CD4-positive, alpha-beta T cell treated with Interleukin-15 for 4 hours (primary cell): Measurements from ENCODE around the gene CGN.

Experiments used
- DNase-seq: peaks from one replicate; pipeline ENCODE4 v3.0.0-alpha.2; 2020; ENCODE audit warnings: low spot score

Gene CGN

DNA sequence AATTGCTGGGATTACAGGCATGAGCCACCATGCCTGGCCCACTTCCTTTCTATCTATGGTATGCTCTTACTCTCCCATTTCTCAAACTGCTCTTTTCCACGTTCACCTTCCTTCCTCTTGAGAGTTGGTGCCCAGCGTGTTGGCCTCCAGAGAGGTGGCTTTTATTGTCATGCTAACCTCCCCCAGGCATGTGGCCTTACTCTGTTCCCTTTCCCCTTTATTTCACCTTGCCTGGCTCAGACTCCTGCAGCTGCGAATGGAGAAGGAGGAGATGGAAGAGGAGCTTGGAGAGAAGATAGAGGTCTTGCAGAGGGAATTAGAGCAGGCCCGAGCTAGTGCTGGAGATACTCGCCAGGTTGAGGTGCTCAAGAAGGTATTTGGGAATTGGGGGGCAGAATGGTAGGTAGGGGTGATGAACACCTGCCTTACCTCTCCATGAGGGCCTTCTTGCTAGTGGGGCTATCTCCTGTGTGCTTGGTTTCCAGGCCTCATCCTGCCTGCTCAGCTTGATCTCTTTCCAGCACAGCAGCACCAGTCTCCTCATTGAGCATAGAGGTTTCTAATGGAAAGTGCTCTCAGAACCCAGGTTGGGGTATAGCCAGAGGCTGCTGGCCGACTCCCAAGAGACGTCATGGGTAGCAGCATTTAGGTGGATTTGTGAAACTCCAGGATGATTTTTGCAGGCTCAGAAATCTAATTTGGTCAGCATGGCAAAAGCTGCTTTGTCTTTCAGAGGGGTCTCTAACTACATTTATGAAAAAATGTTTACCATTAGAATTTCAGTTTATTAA is 15.7 kb downstream of the CGN start:
- DNase-seq, result no peak

DNA sequence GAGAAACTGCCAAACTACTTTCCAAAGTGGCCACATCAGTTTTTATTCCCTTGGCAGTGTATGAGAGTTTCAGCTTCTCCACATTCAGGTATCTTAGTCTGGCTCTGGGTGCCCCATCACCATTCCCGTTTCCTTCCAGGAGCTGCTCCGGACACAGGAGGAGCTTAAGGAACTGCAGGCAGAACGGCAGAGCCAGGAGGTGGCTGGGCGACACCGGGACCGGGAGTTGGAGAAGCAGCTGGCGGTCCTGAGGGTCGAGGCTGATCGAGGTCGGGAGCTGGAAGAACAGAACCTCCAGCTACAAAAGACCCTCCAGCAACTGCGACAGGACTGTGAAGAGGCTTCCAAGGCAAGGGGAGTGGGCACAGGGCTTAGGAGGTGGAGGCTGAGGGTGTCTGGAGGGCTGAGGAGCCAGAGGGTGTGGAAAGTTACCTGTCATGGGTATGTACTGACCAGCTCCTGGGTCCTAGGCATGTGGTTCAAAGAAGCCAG is 18.1 kb downstream of the CGN start:
- DNase-seq, result no peak

DNA sequence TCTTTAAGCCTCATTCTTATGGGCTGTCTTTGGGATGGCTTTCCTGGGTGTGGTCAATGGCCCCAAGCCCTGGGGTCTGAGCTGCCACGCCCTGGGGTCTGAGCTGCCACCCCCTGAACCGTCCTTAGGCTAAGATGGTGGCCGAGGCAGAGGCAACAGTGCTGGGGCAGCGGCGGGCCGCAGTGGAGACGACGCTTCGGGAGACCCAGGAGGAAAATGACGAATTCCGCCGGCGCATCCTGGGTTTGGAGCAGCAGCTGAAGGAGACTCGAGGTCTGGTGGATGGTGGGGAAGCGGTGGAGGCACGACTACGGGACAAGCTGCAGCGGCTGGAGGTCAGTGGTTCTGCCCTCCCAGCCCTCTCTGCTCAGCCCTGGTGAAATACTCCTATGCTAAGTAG is 18.6 kb downstream of the CGN start:
- no peak for DNase-seq

DNA sequence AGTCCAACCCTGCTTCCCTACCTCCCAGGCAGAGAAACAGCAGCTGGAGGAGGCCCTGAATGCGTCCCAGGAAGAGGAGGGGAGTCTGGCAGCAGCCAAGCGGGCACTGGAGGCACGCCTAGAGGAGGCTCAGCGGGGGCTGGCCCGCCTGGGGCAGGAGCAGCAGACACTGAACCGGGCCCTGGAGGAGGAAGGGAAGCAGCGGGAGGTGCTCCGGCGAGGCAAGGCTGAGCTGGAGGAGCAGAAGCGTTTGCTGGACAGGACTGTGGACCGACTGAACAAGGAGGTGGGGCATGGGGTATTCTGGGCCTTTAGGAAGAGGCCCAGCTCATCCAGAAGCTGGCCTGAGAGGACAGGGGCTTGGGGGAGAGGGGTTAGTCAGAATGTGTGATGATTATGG is 19.3 kb downstream of the CGN start:
- DNase-seq, result no peak

DNA sequence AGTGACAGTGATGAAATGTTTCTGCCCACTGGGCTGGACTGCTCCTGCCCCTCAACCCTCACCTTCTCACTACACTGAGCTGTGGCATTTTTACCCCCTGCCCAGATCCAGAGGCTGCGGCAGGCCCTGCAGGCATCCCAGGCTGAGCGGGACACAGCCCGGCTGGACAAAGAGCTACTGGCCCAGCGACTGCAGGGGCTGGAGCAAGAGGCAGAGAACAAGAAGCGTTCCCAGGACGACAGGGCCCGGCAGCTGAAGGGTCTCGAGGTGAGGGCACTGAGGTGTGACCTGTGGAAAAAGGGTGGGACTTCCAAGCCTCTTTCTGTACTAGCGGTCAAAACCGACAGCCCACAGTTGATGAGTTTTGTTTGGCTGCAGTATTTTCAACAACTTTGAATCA is 22.7 kb downstream of the CGN start:
- no peak for DNase-seq

DNA sequence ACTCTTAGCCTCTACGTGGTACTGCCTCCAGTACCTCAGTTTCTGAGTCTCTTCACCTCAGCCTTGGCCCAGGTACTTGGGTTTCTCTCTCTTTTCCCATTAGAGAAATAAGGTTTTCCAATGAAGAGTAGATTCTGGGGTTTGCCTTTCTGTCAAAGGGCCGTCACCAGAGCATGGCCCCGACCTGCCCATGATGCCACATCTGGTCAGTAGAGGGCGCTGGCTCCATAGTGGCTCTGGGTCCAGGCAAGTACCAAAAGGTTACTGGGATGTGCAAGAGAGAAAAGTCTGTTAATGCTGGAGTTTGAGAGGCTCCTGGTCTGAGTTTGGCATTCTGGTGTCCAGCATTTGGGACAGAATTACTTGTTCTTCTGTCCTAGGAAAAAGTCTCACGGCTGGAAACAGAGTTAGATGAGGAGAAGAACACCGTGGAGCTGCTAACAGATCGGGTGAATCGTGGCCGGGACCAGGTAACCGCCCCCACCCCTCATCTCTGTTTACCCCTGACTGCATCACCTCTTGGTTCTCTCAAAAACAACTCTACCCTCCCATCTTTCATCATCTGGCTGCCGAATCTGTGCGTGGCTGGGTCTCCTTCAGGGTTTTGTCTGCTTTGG is 23.6 kb downstream of the CGN start:
- DNase-seq, result peak; percentile 74

DNA sequence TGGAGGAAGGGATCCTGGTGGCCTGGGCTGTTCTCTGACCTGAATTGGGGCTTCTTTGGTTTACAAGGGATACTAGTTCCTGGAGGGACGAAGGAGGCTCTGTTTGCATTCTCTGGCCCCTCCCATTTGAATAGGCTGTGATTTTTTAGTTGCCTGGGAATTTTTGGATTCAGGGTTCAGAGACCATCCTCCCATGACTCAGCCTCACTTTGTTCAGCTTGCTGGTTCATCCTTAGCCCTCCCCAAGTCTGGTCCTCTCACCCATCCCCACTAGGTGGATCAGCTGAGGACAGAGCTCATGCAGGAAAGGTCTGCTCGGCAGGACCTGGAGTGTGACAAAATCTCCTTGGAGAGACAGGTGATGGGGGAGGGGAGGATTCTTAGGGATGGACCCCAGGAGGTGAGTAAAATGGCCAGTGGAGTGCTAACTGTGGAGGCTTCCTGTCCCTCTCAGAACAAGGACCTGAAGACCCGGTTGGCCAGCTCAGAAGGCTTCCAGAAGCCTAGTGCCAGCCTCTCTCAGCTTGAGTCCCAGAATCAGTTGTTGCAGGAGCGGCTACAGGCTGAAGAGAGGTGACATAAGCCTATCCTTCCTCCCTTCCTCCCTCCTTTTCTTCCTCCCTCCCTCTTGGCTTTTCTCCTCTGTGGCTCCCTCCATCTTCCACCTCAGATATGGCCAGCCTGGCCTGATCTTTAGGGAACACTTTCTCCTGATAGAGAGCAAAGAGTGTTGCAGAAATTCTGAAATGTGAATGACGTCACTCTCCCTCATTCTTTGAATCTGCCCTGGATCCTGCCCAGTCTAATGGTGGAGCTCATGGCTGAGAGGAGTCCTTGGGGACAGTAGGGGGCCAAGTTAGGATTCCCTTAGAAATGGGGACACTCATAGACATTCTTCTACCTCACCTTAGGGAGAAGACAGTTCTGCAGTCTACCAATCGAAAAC is 24.4 kb downstream of the CGN start:
- no peak for DNase-seq

DNA sequence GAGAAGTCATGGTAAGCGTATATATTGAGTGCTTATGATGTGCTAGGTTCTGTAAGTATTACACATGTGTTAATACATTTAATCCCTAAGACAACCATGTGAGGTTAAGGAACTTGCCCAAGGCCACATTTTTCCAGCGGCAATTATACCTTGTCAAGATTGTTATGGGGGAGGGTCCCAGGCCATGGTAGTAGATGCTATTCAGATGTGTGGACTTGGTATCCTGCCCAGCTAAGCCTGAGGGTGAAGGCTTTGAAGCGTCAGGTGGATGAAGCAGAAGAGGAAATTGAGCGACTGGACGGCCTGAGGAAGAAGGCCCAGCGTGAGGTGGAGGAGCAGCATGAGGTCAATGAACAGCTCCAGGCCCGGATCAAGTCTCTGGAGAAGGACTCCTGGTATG is 25.3 kb downstream of the CGN start:
- DNase-seq, result no peak

DNA sequence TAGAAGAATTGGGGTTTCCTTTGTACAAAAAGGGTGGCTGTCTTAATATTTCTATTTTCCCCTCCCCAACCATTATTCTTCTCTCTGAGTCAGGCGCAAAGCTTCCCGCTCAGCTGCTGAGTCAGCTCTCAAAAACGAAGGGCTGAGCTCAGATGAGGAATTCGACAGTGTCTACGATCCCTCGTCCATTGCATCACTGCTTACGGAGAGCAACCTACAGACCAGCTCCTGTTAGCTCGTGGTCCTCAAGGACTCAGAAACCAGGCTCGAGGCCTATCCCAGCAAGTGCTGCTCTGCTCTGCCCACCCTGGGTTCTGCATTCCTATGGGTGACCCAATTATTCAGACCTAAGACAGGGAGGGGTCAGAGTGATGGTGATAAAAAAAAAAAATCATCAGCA is 25.9 kb downstream of the CGN start:
- no peak for DNase-seq

DNA sequence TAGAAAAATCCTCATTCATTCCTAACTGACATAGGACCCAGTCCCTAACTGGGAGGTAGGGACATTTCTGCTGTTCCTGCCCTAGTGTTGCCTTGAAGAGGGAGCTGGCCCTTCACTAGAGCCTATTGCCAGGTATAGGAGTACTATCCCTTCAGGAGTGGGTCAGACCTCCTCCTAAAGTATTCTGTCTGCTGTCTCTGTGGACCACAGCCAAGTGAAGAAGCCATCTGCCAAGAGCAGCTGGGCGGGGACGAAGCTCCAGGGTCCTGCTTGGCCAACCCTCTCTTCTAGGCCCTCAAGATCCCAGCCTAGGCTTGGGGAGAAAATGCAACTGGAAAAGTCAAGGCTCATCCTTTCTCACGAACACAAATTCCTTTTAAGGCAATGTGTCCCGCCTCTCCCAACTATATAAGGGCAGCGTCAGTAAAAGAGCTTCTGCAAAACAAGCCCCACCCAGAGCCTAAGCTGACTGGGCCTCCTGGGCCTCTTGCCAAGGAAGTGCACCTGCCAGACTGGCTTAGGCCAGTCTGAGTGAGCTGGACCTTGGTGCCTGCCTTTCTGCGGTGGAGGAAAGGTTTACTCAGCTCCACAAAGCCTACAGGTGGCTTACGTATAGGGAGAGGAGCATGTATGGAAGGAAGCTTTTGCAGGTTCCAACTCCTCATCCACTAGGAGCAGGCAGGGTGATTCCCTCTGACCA is 28.3 kb downstream of the CGN start:
- DNase-seq, result peak; percentile 19

DNA sequence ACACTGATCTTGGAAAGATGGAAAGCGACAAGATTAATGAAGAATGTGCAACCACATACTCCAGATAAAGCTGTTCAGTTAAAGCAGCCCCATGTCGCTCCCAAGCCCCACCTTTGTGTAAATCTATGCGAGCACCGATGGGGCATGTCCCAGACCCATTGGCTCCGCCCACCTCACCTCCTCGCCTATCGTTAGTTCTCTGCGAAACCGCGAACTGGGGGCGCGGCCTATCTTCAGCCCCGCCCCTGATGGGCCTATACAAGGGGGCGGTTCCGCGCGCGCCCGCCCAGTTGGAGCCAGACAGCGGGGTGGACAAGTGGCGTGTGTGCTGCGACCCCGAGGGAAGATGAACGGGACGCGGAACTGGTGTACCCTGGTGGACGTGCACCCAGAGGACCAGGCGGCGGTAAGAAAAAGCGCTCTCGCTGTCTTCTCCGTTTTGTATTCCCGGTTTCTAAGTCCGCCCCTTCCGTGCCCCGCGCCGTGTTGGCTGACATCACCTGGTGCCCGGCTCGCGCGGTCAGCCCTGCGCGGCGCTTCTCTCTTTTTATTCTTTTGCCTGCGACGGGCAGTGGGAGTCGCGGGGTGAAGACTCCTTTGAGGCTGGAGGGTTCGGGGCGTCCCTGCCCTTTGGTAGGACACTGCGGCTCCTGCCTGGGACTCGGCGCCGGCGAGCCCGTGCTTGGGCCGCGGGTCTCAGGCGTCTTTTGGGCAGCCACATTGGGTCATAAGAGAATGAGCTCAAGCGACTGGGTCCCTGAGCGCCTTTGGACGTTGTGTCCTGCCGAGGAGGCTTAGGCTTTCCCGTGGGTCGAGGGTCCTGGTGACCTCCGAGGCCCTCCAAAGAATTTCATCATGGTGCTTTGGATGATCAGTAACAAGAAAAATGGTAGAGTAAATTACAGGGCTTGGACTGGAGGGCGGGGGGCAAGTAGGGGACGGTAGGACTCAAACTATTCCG is 29.1 kb downstream of the CGN start, which contains the start of gene TUFT1:
TUFT1 (plus strand) TSS at position 289 of the 961 bp plus-strand sequence; CDS start at position 347, 58 bp downstream.
- peak; percentile 92 for DNase-seq

DNA sequence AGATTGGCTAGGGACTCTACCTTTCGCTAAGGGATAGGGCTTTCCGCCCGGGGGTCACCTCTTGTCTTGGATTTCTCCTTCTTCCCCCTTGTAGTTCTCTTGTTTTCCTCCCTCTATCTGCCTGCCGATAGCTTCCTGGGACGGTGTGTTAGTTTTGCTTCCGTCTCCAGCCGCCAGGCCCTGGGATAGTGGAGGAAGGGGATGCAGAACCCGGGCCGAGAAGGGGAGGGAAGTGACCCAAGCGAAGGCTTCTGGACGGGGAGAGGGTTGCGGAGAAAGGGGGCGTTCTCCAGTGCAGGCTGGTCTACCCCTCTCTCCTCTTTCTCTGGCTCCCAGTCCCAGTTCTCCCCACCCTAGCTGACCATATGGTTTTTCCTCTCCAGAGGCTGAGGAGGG is 29.8 kb downstream of the CGN start:
- no peak for DNase-seq

DNA sequence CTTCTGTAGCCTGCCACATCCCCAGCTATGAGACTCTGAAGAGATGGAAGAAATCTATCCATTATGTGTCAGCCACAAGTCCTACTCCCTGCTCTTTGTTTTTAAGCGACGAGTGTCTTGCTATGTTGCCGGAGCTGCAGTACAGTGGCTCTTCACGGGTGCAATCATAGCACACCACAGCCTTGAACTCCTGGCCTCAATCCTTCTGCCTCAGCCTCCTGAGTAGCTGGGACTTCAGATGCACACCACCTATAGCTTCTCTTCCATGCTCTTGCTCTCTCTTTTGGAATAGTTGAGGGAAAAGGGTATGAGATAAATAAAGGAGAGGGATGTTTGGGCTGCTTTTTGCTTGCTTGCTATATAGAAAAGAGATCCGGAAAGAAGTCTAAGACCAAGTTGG is 30.6 kb downstream of the CGN start:
- DNase-seq, result no peak

DNA sequence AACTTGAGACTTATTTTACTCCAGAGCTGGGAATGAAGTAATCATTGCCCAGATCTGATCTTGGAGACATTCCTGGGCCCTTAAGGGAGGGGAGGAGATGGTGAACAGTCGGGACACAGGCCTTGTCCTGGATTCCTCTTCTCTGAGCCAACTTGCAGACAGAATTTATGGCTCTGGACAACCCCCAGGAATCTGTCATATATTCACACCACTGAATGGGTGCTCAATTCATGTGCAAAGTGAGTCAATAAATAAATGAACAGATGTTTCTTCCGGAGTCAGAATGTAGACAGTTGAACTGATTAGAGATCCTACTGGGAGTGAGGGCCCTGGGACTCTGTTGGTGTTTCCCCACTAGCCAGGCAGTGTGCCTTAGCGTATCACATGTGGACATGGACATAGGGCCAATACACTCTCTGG is 31.5 kb downstream of the CGN start:
- no peak for DNase-seq

DNA sequence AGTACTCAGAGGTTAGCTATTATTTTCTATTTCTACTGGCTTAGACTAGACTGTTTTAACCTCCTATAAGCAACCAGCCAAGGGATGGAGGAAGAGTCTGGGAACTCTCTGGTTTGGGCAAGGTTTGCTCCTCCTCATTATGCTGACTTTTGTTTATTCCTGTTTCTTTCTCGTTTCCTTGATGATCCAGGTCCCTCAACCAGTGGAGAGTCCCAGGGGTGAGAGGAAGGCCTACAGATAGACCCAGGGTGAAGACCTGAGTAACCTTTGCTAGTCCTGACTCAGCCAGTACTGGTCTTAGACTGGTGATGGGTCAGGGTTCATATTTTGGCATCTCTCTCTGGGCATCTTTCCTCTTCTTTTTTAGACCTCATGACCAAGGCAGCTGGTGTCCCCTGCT is 34.4 kb downstream of the CGN start:
- DNase-seq, result no peak

DNA sequence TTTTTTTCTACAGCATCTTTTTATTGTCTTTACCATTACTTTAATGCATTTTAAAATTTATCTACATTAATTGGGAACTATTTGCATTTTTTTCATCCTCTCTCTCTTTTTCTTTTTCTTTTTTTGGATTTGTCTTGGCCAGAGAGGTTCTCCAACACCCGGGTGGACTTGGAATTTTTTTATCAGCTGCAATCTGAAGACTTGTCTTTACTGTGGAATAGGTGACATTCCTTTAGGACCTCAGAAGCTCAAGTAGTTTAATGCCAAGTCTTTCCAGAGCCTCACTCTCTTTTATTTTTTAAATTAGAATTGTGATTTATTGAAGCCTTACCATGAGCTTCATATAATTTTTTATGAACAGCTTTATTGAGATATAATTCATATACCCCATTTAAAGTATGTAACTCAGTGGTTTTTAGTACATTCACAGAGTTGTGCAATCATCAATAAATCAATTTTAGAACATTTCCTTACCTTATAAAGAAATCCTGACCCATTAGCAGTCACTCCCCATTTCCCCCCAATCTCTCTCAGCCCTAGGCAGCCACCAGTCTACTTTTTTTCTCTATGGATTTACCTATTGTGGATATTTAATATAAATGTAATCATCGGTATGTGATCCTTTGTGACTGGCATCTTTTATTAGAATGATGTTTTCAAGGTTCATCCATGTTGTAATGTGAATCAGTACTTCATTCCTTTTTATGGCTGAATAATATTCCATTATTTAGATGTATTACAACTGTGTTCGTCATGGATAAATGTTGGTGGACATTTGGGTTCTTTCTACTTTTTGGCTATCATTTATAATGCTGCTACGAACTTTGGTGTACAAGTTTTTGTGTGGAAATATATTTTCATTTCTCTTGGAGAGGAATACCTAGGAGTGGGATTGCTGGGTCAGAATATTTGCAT is 35.1 kb downstream of the CGN start:
- DNase-seq, result no peak

DNA sequence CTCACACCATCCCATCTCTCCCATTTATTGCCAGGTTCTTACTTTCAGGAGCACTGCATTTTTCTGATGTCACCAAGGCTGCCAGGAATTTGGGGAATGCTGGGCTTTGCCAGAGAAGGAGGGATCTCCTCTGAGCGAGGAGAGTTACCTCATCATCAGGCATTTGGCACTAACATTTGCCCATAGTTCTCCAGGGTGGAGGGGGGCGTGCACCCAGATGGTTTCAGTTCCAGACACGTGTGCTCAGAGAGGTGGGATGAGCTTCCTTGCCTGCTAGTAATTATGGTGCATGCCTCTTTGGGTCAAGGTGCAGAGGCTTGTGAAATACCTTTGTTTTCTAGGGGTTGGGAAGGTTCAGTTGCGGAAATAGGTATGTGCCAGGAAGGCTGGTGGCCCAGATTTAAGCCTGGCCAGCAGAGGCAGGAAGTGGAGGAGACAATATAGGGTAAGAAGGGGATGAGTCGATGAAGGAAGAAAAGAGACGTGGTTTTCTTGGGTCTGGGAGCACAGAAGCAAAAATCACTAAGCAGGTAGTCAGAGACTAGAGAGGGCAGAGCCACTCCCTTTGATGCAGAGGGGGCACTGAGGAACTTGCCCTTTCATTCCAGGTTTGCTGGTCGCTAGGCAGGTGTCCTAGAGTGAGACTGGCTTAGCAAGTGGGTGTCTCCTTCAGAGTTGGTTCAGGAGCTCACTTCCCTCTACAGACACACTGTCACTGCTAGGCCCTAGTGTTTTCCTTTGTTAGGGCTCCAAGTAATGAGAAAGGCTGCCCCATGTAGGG is 36.1 kb downstream of the CGN start:
- DNase-seq, result no peak

DNA sequence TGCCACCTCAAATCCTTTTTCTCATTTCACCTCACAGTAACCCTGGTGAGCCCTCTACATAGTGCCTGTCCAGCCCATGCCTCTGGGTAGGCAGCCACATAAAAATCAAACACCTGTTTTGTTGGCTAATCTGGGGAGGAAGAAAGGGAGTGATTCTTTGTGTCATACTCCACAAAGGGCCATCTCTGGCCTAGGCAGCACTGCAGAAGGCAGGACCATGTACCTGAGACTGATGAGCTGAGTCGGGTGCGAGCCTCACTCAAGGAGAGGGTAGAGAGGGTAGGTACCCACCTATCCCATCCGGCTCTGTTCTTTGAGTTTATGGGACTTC is 36.7 kb downstream of the CGN start:
- no peak for DNase-seq

DNA sequence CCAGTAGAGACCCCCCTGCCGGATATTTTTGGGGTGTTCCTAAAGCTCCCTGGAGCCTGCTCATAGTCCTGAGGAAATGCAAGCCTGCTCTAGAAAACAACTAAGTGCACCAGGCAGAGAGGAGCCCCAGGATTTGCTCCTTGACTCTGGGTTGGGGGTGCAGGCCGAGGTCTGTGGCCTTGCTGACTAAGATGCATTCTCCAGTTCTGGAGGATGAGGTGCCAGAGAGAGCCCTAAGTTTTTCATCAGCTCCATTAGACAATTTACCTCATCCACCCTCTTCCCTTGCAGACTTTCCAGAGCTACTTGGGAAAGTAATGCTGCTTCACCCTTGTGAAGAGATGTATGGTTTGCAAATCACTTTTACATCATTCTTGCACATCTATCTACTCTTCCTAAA is 38.0 kb downstream of the CGN start:
- DNase-seq, result no peak
